ENCODE results near the gene PHACTR3. TPM values are rescaled to one million over a fixed set of nuclear protein-coding genes. Genes with fewer than 3 reads are reported as not detected.

The PHACTR3 gene
- total RNA-seq, 1 donor from 2014 or later, result 0.14 TPM

- Histone ChIP-seq H3K36me3 (ENCODE audit: insufficient read depth, low read length) (no peaks in the 10 kb centered on the region), H3K4me3 (ENCODE audit: insufficient read depth, low read depth, low read length) (no peak overlapping the region), H2AFZ (ENCODE audit: low read depth, low read length) (no peak overlapping the region), H3K79me2 (ENCODE audit: insufficient read depth, low read length) (no peaks in the 10 kb centered on the region), H3K4me1 (ENCODE audit: insufficient read depth, low read length) (no peaks in the 10 kb centered on the region), H3K27me3 (ENCODE audit: insufficient read depth, low read length) (no peaks in the 10 kb centered on the region), H3K4me2 (ENCODE audit: low read length) (no peak overlapping the region), H4K20me1 (ENCODE audit: insufficient read depth, low read length) (no peaks in the 10 kb centered on the region), H3K9ac (ENCODE audit: low read length) (no peak overlapping the region), H3K9me3 (ENCODE audit: insufficient read depth, low read depth, low read length) (no peaks in the 10 kb centered on the region), H3K27ac (ENCODE audit: low read depth, low read length) (no peak overlapping the region)
- H3K4me3 Mint-ChIP-seq (ENCODE audit: unreplicated experiment), result no peak overlapping the region
- TF ChIP-seq CTCF (IDR thresholded peaks at IDR 0.05; ENCODE audit: insufficient read depth, low read depth, low read length), result no peak
- no peak for TF ChIP-seq EZH2 (IDR thresholded peaks at IDR 0.05; ENCODE audit: insufficient read depth, low read length)
- H3K27ac Mint-ChIP-seq (ENCODE audit: unreplicated experiment), result no peak overlapping the region
- no peaks in the 10 kb centered on the region for H3K36me3 Mint-ChIP-seq (ENCODE audit: low read depth, unreplicated experiment)
- FAIRE-seq (no peak), DNase-seq (ENCODE audit: low read depth) (no peak)
- no peaks in the 10 kb centered on the region for H3K4me1 Mint-ChIP-seq (ENCODE audit: low read depth, unreplicated experiment)
- peaks cover 40% of the 10 kb centered on the region for H3K27me3 Mint-ChIP-seq (ENCODE audit: low read depth, unreplicated experiment)
- peaks cover 2% of the 10 kb centered on the region for H3K9me3 Mint-ChIP-seq (ENCODE audit: unreplicated experiment)
These were observed 38.4 kb upstream of the PHACTR3 start for GRCh38 chr20:59565768-59566461.

DNA sequence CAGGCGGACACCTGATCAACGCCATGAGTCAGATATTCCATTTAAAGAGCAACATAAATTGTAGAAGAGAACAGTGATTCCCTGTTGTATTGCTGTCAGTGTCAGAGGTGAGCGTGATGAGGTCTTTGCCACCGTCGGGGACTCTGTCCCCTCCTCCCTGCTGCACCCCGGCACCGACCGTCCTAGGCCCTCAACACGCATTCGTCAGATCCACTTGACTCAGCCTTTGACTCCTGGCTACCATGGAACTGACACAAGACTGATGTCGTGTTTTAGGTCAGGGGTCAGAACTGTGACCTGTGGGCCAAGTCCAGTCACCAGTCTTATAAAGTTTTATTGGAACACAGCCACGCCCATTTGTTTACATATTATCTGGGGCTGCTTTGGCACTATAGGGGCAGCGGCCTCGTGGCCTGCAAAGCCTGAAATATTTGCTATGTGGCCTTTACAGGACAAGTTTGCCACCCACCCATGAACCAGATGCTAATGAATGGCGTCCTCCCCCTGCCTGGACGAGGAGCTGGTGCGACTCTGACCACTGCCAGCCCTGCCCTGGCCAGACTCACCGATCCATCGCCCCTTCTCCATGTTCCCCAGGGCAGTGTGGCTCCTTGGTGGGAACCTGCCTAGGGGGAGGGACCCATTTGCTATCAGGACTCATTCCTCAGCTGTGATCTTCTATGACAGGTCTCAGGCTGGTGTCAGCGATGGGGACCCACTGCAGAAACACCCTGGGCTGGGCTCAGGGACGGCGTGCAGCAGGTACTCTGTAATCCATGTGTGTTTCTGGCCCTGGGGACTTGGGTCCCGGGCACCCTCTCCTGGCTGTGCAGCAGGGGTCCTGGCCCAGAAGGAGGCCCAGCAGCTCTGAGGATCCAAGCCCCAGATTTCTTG is 37.5 kb upstream of the PHACTR3 start:
- Mint-ChIP-seq H3K27ac (ENCODE audit: unreplicated experiment) (no peak overlapping the region), H3K36me3 (ENCODE audit: low read depth, unreplicated experiment) (no peaks in the 10 kb centered on the region), H3K9me3 (ENCODE audit: unreplicated experiment) (peaks cover 3% of the 10 kb centered on the region), H3K27me3 (ENCODE audit: low read depth, unreplicated experiment) (peaks cover 40% of the 10 kb centered on the region), H3K4me3 (ENCODE audit: unreplicated experiment) (no peak overlapping the region), H3K4me1 (ENCODE audit: low read depth, unreplicated experiment) (no peaks in the 10 kb centered on the region)
- no peaks in the 10 kb centered on the region for H3K4me1 ChIP-seq (ENCODE audit: insufficient read depth, low read length)
- no peaks in the 10 kb centered on the region for H3K79me2 ChIP-seq (ENCODE audit: insufficient read depth, low read length)
- H4K20me1 ChIP-seq (ENCODE audit: insufficient read depth, low read length), result no peaks in the 10 kb centered on the region
- no peak overlapping the region for H3K4me3 ChIP-seq (ENCODE audit: insufficient read depth, low read depth, low read length)
- H3K9me3 ChIP-seq (ENCODE audit: insufficient read depth, low read depth, low read length), result no peaks in the 10 kb centered on the region
- H3K36me3 ChIP-seq (ENCODE audit: insufficient read depth, low read length), result no peaks in the 10 kb centered on the region
- no peak overlapping the region for H3K27ac ChIP-seq (ENCODE audit: low read depth, low read length)
- no peak overlapping the region for H3K4me2 ChIP-seq (ENCODE audit: low read length)
- H3K9ac ChIP-seq (ENCODE audit: low read length), result no peak overlapping the region
- no peaks in the 10 kb centered on the region for H3K27me3 ChIP-seq (ENCODE audit: insufficient read depth, low read length)
- TF ChIP-seq EZH2 (IDR thresholded peaks at IDR 0.05; ENCODE audit: insufficient read depth, low read length) (no peak), CTCF (IDR thresholded peaks at IDR 0.05; ENCODE audit: insufficient read depth, low read depth, low read length) (no peak)
- FAIRE-seq, result no peak
- DNase-seq (ENCODE audit: low read depth), result no peak
- H2AFZ ChIP-seq (ENCODE audit: low read depth, low read length), result no peak overlapping the region

All from astrocyte (in vitro differentiated cells and primary cell).